Suprapubic skin (tissue), 4 donors: Measurements from ENCODE around the gene ANKRD33. TPM values are rescaled to one million over a fixed set of nuclear protein-coding genes. Genes with fewer than 3 reads are reported as not detected.

Experiments used
- DNase-seq, 2 donors: peaks; one replicate each; pipeline ENCODE4 v3.0.0-alpha.2; 2019; ENCODE audit warnings: low spot score in 2 of 2
- H3K27ac ChIP-seq: fragments of 200-600 bp; sonication (generic); one replicate; pipeline ENCODE4 v1.5.1; 2019
- H3K27me3 ChIP-seq: fragments of 200-600 bp; sonication (generic); one replicate; pipeline ENCODE4 v1.5.1; 2019
- H3K36me3 ChIP-seq: fragments of 200-600 bp; sonication (generic); one replicate; pipeline ENCODE4 v1.5.1; 2019
- H3K4me1 ChIP-seq: fragments of 200-600 bp; sonication (generic); one replicate; pipeline ENCODE4 v1.5.1; 2019
- H3K4me3 ChIP-seq: fragments of 200-600 bp; sonication (generic); one replicate; pipeline ENCODE4 v1.5.1; 2019; ENCODE audit warnings: mild to moderate bottlenecking
- H3K9me3 ChIP-seq: fragments of 200-600 bp; sonication (generic); one replicate; pipeline ENCODE4 v1.5.1; 2019
- EP300 ChIP-seq: sonication (generic); formaldehyde crosslinking; IDR thresholded peaks from one replicate; pipeline ENCODE4 v1.6.1; 2017; ENCODE audit warnings: antibody characterized with exemption
- POLR2A ChIP-seq, 2 donors: fragments of 450-650 bp; IDR thresholded peaks; one replicate each; pipeline ENCODE4 v1.6.1; 2017; ENCODE audit warnings: antibody characterized with exemption in 2 of 2, mild to moderate bottlenecking in 2 of 2, moderate library complexity in 2 of 2
- POLR2AphosphoS5 ChIP-seq, 3 donors: sonication (generic); formaldehyde crosslinking; IDR thresholded peaks; one replicate each; pipeline ENCODE4 v1.6.1; 2017; ENCODE audit warnings: antibody characterized with exemption in 3 of 3
- WGBS: methylation state at CpG from one replicate; pipeline ENCODE4 v1.1.5; 2018; 5-methylcytosine and 5-hydroxymethylcytosine counted together
- total RNA-seq, 4 donors: library from RNA; depleted of rRNA; stranded (reverse); fragments of >200 nt; gene quantifications; one replicate each; pipeline ENCODE4 v1.1.0, GENCODE V29; 2016
- TF ChIP-seq, protein P1 (sequence below), 2 donors: fragments of 200-600 bp in 1 of 2; fragments of 450-650 bp in 1 of 2; sonication (generic) in 1 of 2; IDR thresholded peaks; one replicate each; pipeline ENCODE4 v1.5.1; 2016 to 2019; ENCODE audit warnings: antibody characterized with exemption in 2 of 2, mild to moderate bottlenecking in 1 of 2, moderate library complexity in 1 of 2

ANKRD33 gene
- total RNA-seq, 4 donors from 2014 or later = not detected

DNA sequence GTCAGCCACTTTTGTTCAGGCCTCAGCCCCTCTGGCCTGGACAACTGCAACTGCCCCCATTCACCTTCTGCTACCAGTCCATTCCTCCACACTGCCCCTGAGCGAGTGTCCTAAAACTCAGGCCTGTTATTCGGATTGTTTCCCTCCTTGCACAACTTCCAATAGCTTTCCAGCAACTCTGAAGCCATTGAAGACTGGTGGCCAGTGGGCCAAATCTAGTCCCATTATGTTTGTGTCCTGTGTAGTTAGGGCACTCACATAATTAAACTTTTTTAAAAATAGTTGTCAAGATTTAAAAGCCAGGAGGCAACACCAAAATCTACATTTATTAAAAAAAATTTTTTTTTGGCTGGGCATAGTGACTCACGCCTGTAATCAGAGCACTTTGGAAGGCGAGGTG is 21.6 kb upstream of the ANKRD33 start:
- Histone ChIP-seq H3K27me3 (peaks cover 29% of the 10 kb centered on the region), H3K4me3 (no peak overlapping the region), H3K27ac (no peak overlapping the region), H3K9me3 (no peaks in the 10 kb centered on the region), H3K36me3 (no peaks in the 10 kb centered on the region), H3K4me1 (peaks cover 27% of the 10 kb centered on the region)
- DNase-seq = no peak
- WGBS = 91% methylated on average over 4 of the region's 4 CpGs
- TF ChIP-seq POLR2AphosphoS5 (IDR thresholded peaks at IDR 0.05) = no peak
- TF ChIP-seq, protein P1, sequence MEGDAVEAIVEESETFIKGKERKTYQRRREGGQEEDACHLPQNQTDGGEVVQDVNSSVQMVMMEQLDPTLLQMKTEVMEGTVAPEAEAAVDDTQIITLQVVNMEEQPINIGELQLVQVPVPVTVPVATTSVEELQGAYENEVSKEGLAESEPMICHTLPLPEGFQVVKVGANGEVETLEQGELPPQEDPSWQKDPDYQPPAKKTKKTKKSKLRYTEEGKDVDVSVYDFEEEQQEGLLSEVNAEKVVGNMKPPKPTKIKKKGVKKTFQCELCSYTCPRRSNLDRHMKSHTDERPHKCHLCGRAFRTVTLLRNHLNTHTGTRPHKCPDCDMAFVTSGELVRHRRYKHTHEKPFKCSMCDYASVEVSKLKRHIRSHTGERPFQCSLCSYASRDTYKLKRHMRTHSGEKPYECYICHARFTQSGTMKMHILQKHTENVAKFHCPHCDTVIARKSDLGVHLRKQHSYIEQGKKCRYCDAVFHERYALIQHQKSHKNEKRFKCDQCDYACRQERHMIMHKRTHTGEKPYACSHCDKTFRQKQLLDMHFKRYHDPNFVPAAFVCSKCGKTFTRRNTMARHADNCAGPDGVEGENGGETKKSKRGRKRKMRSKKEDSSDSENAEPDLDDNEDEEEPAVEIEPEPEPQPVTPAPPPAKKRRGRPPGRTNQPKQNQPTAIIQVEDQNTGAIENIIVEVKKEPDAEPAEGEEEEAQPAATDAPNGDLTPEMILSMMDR (IDR thresholded peaks at IDR 0.05) = no peak
- no peak for TF ChIP-seq POLR2A (IDR thresholded peaks at IDR 0.05)
- no peak for TF ChIP-seq EP300

DNA sequence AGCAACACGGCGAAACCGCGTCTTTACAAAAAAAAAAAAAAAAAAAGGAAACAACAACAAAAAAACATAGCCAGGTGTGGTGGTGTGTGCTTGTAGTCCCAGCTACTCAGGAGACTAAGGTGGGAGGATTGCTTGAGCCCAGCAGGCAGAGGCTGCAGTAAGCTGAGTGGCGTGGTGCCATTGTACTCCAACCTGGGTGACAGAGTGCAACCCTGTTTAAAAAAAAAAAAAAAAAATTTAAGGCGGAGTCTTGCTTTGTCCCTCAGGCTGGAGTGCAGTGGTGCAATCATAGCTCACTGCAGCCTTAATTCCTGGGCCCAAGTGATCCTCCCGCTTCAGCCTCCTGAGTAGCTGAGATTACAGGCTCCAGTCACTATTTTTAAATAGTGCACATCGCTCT is 21.1 kb upstream of the ANKRD33 start:
- no peak for DNase-seq
- Histone ChIP-seq H3K27me3 (peaks cover 29% of the 10 kb centered on the region), H3K36me3 (no peaks in the 10 kb centered on the region), H3K4me3 (no peak overlapping the region), H3K4me1 (peaks cover 27% of the 10 kb centered on the region), H3K9me3 (no peaks in the 10 kb centered on the region), H3K27ac (no peak overlapping the region)
- TF ChIP-seq POLR2AphosphoS5 (IDR thresholded peaks at IDR 0.05) = no peak
- no peak for TF ChIP-seq POLR2A (IDR thresholded peaks at IDR 0.05)
- no peak for TF ChIP-seq EP300
- WGBS = 92% methylated on average over 8 of the region's 8 CpGs

DNA sequence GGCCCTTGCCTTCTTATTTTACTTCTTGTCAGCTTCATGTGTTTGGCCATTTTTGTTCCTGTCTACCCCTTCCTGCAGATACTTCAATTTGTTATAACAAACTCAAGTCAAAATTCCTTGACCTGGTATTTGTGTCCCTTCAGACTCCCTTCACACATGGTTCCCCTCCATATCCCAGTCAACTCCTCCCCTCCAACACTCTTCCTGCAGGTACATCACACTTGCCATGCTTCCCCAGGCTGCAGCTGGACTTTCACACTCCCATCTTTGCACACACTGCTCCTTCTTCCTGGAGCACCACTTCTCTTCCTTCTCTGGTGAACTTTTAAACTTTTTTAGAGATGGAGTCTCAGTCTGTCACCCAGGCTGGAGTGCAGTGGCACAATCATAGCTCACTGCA is 20.5 kb upstream of the ANKRD33 start:
- TF ChIP-seq, protein P1 (IDR thresholded peaks at IDR 0.05) = no peak
- TF ChIP-seq POLR2A (IDR thresholded peaks at IDR 0.05) (no peak), POLR2AphosphoS5 (IDR thresholded peaks at IDR 0.05) (no peak), EP300 (no peak)
- Histone ChIP-seq H3K36me3 (no peaks in the 10 kb centered on the region), H3K4me1 (peaks cover 27% of the 10 kb centered on the region), H3K27me3 (peaks cover 29% of the 10 kb centered on the region), H3K9me3 (no peaks in the 10 kb centered on the region), H3K27ac (no peak overlapping the region), H3K4me3 (no peak overlapping the region)
- DNase-seq = peak in 1 of 2 donors; percentile 20

DNA sequence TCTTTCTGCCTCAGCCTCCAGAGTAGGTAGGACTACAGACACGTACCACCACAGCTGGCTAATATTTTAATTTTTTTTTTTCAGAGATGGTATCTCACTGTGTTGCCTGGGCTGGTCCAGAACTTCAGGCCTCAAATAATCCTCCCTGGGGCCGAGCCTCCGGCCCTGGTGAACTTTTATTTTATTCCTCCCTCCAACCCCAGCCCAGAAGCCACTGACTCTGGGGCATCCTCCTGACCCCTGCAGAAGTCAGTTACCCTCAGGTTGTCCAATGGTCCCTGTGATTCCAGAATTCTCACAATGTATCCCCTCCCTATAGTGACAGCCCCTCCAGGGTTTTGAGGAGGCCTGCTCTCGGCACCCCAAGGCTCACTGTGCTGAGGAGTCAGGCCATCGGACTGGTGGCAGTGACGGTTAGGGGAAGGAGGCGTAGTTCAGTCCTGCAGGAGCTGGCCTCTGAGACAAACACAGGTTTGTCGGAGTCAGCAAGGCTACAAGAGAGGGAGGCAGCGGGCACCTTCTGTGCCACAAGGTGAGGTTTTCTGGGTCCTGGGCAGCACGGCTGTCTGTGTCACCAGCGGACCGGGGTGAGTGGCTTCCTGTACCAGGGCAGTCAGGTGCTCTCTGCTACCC is 20.0 kb upstream of the ANKRD33 start:
- Histone ChIP-seq H3K4me3 (no peak overlapping the region), H3K4me1 (peaks cover 27% of the 10 kb centered on the region), H3K36me3 (no peaks in the 10 kb centered on the region), H3K9me3 (no peaks in the 10 kb centered on the region), H3K27ac (no peak overlapping the region), H3K27me3 (peaks cover 29% of the 10 kb centered on the region)
- WGBS = 94% methylated on average over 10 of the region's 12 CpGs
- no peak for TF ChIP-seq POLR2A (IDR thresholded peaks at IDR 0.05)
- TF ChIP-seq, protein P1 (IDR thresholded peaks at IDR 0.05) = no peak
- no peak for TF ChIP-seq EP300
- no peak for TF ChIP-seq POLR2AphosphoS5 (IDR thresholded peaks at IDR 0.05)
- peak in 1 of 2 donors; percentile 10 for DNase-seq

DNA sequence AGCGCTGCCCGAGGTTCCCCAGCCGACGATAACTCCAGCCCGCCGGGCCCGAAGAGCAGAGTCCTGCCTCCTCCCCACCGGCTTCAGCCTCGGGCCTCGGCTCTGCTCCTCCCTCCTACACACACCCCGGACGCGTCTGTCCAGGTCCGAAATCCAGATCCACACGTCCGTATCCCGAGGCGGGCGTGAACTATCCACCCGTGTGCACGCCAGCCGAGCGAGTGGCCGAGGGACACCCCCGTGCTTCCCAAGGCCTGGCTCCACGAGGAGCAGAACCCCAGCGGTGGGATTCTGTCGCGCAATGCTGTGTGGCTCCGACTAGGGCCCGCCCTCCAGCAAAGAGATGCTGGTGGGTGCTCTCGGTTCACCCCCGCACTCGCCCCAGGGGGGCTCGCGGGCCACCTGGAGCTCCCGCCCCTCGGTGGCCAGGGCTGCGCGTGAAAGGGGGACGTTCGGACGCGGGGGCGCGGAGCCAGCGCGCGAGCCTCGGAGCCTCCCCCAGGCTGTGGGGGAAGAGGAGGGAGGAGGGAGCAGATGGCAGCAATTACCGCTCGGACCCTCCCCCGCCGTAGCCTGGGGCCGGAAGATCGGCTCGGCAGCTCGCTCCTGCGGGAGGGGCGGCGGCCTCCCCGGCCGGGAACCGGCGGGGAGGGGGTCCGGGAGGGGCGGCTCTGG is 18.9 kb upstream of the ANKRD33 start:
- H3K27ac ChIP-seq = no peak overlapping the region
- H3K27me3 ChIP-seq = peaks cover 27% of the 10 kb centered on the region
- DNase-seq = peak in 1 of 2 donors; percentile 65
- H3K36me3 ChIP-seq = no peaks in the 10 kb centered on the region
- H3K4me3 ChIP-seq = peak overlapping the region; percentile 49
- peaks cover 22% of the 10 kb centered on the region for H3K4me1 ChIP-seq
- no peaks in the 10 kb centered on the region for H3K9me3 ChIP-seq
- TF ChIP-seq POLR2AphosphoS5 (IDR thresholded peaks at IDR 0.05) = no peak
- TF ChIP-seq, protein P1 (IDR thresholded peaks at IDR 0.05) = no peak
- no peak for TF ChIP-seq POLR2A (IDR thresholded peaks at IDR 0.05)
- no peak for TF ChIP-seq EP300
- WGBS = 1% methylated on average over 14 of the region's 67 CpGs
